ENCODE results near the gene SEC24B.
"Not testable (repeated sequence)": the region's sequence is repeated elsewhere in the genome, so short reads cannot be mapped to it uniquely, and the experiment has no call there.

SEC24B gene

DNA sequence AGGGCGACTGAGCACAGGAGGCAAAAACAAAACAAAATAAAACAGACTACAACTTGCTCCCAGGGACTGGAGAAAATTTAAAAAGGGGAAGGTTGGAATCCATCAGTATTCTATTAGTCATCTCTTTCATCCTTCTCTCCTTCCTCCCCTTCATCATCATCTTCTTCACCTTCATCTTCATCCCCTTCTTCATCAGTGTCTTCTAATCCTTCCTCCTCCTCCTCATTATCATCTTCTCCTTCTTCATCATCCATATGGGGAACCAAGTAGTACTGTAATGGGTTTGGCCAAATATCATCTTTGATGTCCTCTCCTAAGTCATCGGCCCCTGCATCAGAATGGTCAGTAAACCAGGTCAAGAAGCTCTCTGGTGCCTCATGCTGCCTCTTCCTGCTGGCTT lies 119.5 kb downstream of the SEC24B start:
- DNase-seq (ENCODE audit: low read depth): no peak
- no peak for TF ChIP-seq CTCF (conservative IDR thresholded peaks at IDR 0.05; ENCODE audit: control insufficient read depth, insufficient read depth, low read depth, low read length)
- H3K4me3 ChIP-seq (ENCODE audit: control insufficient read depth, low read depth, low read length): no peak overlapping the region

DNA sequence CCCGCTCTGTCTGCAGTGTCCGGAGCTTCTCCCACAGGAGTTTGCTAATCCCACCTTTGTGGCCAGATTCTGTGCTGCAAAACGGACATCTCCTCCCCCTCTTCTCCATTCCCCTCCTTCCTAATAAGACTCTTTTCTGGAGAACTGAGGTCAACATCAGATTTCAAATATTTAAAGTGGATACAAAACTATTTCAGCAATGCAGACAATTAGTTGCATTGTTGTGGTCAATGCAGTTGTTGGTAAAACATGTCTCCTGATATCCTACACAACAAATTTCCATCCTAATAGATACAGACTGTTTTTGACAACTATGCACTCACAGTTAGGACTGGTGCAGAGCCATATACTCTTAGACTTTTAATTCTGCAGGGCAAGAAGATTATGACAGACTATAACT lies 121.4 kb downstream of the SEC24B start:
- TF ChIP-seq CTCF (conservative IDR thresholded peaks at IDR 0.05; ENCODE audit: control insufficient read depth, insufficient read depth, low read depth, low read length): no peak
- H3K4me3 ChIP-seq (ENCODE audit: control insufficient read depth, low read depth, low read length): no peak overlapping the region
- no peak for DNase-seq (ENCODE audit: low read depth)

- no peak for TF ChIP-seq CTCF (conservative IDR thresholded peaks at IDR 0.05; ENCODE audit: control insufficient read depth, insufficient read depth, low read depth, low read length)
- H3K4me3 ChIP-seq (ENCODE audit: control insufficient read depth, low read depth, low read length): no peak overlapping the region
- DNase-seq (ENCODE audit: low read depth): no peak
Observed at GRCh38 chr4:109557433-109557832, 123.8 kb downstream of the SEC24B start.

DNA sequence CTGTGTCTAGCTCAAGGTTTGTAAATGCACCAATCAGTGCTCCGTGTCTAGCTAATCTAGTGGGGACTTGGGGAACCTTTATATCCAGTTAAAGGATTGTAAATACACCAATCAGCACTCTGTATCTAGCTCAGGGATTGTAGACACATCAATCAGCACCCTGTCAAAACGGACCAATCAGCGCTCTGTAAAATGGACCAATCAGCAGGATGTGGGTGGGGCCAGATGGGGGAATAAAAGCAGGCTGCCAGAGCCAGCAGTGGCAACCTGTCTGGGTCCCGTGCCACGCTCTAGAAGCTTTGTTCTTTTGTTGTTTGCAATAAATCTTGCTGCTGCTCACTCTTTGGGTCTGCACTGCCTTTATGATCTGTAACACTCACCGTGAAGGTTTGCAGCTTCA lies 124.5 kb downstream of the SEC24B start:
- not testable (repeated sequence) for DNase-seq (ENCODE audit: low read depth); H3K4me3 ChIP-seq (ENCODE audit: control insufficient read depth, low read depth, low read length)

GRCh38 chr4:109559625-109559982 lies 126.0 kb downstream of the SEC24B start:
- DNase-seq (ENCODE audit: low read depth): no peak
- no peak for TF ChIP-seq CTCF (conservative IDR thresholded peaks at IDR 0.05; ENCODE audit: control insufficient read depth, insufficient read depth, low read depth, low read length)
- peak overlapping the region; percentile 76 for H3K4me3 ChIP-seq (ENCODE audit: control insufficient read depth, low read depth, low read length)

DNA sequence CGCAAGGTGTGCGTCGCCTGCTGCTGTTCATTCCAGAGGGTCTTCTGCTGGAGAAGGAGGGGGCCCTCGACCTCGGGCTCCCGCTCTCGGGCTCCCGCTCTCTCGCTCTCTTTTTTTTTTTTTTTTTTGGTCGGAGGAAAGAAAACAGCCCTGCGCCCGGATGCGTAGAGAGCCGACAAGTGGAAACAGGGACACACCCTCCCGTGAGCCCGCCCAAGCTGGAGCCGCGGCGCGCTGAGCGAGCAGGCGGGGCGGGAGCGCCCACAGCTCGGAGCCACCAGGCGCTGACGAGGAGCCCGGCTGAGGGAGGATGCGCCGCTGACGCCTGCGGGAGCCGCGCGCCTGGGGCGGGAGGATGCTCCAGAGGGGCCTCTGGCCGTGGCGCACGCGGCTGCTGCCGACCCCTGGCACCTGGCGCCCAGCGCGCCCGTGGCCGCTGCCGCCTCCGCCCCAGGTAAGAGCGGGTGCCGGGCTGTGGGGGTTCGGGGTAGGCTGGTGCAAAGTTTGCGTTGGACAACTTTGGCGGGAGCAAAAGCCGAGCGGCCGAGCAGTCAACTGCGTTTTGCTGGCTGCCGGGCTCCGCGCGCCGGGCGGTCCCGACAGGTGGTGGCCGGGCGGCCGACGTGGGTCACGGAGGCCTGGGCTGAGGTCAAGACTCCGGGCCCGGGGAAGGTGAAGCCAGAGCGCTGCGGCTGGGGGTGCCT lies 126.5 kb downstream of the SEC24B start, which contains the start of gene MCUB:
MCUB (plus strand) TSS at position 264 of the 704 bp plus-strand sequence; CDS start at position 356, 92 bp downstream.
- DNase-seq (ENCODE audit: low read depth): peak; percentile 85
- no peak for TF ChIP-seq CTCF (conservative IDR thresholded peaks at IDR 0.05; ENCODE audit: control insufficient read depth, insufficient read depth, low read depth, low read length)
- peak within 1 kb of the TSS; percentile 76 for H3K4me3 ChIP-seq (ENCODE audit: control insufficient read depth, low read depth, low read length)

DNA sequence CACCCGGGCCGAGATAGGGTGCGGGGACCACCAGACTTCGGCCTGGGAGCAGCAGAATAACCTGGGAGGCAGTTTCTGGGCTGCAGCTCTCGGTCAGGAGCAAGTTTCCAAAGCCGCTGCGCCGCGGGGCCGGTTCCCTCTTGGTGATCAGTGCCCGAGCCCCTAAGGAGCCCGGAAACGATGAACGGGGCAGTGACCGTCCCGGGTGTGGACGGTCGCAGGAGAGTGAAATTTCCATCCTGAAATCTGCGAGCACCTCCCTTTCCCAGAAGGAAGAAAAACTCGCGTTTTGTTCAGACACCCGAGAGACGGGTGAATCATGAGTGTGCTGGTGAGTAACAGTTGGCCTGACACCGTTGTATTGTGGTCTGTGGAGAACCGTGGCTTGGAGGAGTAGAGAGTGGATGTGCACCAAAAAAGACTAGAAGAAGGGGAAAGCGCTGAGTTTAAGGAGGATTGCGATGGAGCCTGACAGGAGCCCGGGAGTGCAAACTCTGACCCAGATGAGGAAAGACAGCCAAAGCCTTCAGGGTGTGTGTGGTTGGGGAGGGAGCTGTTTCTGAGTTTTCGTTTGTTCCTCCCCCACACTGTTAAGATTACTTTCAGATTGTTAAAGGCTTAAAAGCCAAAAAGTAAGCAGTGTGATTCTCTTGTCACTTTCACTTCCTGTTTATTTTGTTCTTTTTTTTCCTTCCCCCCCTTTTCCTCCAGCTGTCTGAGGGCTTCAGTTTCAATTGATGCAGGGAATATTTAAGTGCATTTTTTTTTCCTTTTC lies 127.3 kb downstream of the SEC24B start:
- H3K4me3 ChIP-seq (ENCODE audit: control insufficient read depth, low read depth, low read length): peak overlapping the region; percentile 76
- TF ChIP-seq CTCF (conservative IDR thresholded peaks at IDR 0.05; ENCODE audit: control insufficient read depth, insufficient read depth, low read depth, low read length): no peak
- DNase-seq (ENCODE audit: low read depth): peak; percentile 87

All from fibroblast of mammary gland (primary cell).